22Rv1 (cell line): Measurements from ENCODE around the gene CCDC60.

Source experiments
- CTCF ChIP-seq: fragments of 450-650 bp; IDR thresholded peaks from 2 replicates; pipeline ENCODE4 v1.5.1; 2017; ENCODE audit warnings: mild to moderate bottlenecking
- ZFX ChIP-seq: fragments of 450-650 bp; IDR thresholded peaks from 2 replicates; pipeline ENCODE4 v1.6.1; 2017; ENCODE audit warnings: antibody characterized with exemption, borderline replicate concordance

DNA sequence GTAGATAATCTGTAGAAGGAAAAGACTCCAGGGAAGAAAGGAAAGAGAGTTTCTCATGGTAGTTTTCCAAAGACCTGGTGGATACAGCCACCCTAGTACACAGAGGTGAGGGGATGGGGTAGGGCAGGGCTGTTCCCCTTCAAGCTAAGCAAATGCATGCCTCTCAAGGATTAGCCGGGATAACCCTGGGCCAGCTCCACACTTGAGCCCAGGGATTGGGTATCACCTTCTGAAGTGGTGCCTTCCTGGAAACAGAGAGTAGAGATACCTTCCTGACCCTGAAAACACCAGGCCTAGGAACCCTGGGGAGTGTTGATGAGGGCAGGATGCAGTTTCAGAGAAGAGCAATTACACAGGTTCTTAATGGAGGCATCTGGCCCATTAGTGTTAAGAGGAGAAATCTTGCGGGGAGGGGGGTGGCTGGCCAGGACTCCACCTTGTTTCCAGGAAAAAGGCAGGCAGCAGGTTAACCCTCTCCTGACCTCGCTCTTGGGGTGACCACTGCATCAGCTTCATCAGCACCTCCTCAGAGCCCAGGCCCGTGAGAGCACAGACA is 152.1 kb downstream of the CCDC60 start:
- TF ChIP-seq CTCF: no peak
- TF ChIP-seq ZFX: no peak
